ENCODE data around the gene RCSD1.

DNA sequence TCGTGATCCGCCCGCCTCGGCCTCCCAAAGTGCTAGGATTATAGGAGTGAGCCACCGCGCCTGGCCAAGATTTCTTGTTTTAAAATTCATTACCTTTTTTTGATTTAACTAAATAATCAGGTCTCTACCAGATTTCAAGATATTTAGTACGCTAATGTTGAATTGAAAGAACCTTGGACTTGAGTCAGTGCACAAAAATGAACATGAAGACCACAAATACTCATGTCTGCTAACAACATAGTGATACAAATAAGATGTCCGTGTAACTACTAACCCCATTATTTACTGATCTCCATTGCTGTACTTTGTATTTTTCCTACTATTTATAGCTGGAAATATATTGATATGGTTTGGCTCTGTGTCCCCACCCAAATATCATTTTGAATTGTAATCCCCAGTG lies 108.1 kb downstream of the RCSD1 start:
- TF ChIP-seq CTCF (IDR thresholded peaks at IDR 0.05) (no peak), POLR2A (IDR thresholded peaks at IDR 0.05) (no peak)

All from testis (tissue), 2 donors.